Activated CD4-positive, alpha-beta memory T cell treated with anti-CD3 and anti-CD28 coated beads for 36 hours (primary cell): ENCODE measurements around the gene IDUA. TPM values are rescaled to one million over a fixed set of nuclear protein-coding genes. Genes with fewer than 3 reads are reported as not detected.

ENCODE experiments used
- CTCF ChIA-PET: fragments of 350-600 bp; sonication (Branson Sonifier 250); formaldehyde crosslinking; loops from one replicate; lab custom pipeline; 2021; ENCODE audit warnings: antibody characterized with exemption, inconsistent platforms; lab: Charles Lee
- POLR2A ChIA-PET: fragments of 350-600 bp; sonication (Branson Sonifier 250); formaldehyde crosslinking; loops from one replicate; lab custom pipeline; 2021; ENCODE audit warnings: antibody characterized with exemption; lab: Charles Lee
- DNase-seq: peaks from one replicate; pipeline ENCODE4 v3.0.0-alpha.2; 2020
- H3K27ac Mint-ChIP-seq: one replicate; pipeline ENCODE4 v1.8.0; 2021; ENCODE audit warnings: mixed read lengths
- H3K27me3 Mint-ChIP-seq: one replicate; pipeline ENCODE4 v1.8.0; 2021; ENCODE audit warnings: mixed read lengths
- H3K36me3 Mint-ChIP-seq: one replicate; pipeline ENCODE4 v1.8.0; 2021; ENCODE audit warnings: mixed read lengths
- H3K4me1 Mint-ChIP-seq: one replicate; pipeline ENCODE4 v1.8.0; 2021; ENCODE audit warnings: low read depth, mixed read lengths
- H3K4me3 Mint-ChIP-seq: one replicate; pipeline ENCODE4 v1.8.0; 2021; ENCODE audit warnings: mild to moderate bottlenecking, mixed read lengths
- H3K9me3 Mint-ChIP-seq: one replicate; pipeline ENCODE4 v1.8.0; 2021; ENCODE audit warnings: mixed read lengths
- intact Hi-C: fragments of 100-400 bp; cut with micrococcal nuclease; formaldehyde crosslinking; loops from one replicate; pipeline ENCODE4 v1.15.1; 2023
- total RNA-seq, 2 experiments: library from RNA; stranded (reverse); gene quantifications; one replicate each; pipeline ENCODE4 v1.2.3, GENCODE V29; 2021

IDUA gene
- total RNA-seq, 2 experiments from 2014 or later, result 9.0 to 10.1 TPM

- ChIA-PET POLR2A (no interaction called here), CTCF (no interaction called here)
- H3K4me3 Mint-ChIP-seq, result no peak overlapping the region
- H3K9me3 Mint-ChIP-seq, result no peaks in the 10 kb centered on the region
- no peak overlapping the region for H3K27ac Mint-ChIP-seq
- peaks cover 5% of the 10 kb centered on the region for H3K4me1 Mint-ChIP-seq
- H3K27me3 Mint-ChIP-seq, result no peaks in the 10 kb centered on the region
- intact Hi-C loops, result loop anchor here (5.0 kb wide), 2 partner anchors 82 to 273 kb away; partner anchors contain the start of genes GAK, MAEA and TMEM175
- no peak for DNase-seq
- no peaks in the 10 kb centered on the region for H3K36me3 Mint-ChIP-seq
Measured at GRCh38 chr4:1014291-1015167, 27.7 kb downstream of the IDUA start.

- no peaks in the 10 kb centered on the region for H3K27me3 Mint-ChIP-seq
- CTCF ChIA-PET, result no interaction called here
- POLR2A ChIA-PET, result no interaction called here
- H3K27ac Mint-ChIP-seq, result no peak overlapping the region
- no peaks in the 10 kb centered on the region for H3K9me3 Mint-ChIP-seq
- no peak overlapping the region for H3K4me3 Mint-ChIP-seq
- no peak for DNase-seq
- H3K4me1 Mint-ChIP-seq, result peaks cover 5% of the 10 kb centered on the region
- intact Hi-C loops, result no loop called here
- no peaks in the 10 kb centered on the region for H3K36me3 Mint-ChIP-seq
Measured at GRCh38 chr4:1015179-1015578, 28.3 kb downstream of the IDUA start.

GRCh38 chr4:1015746-1016145, 28.9 kb downstream of the IDUA start:
- Mint-ChIP-seq H3K9me3 (no peaks in the 10 kb centered on the region), H3K36me3 (no peaks in the 10 kb centered on the region), H3K27me3 (no peaks in the 10 kb centered on the region), H3K4me1 (peaks cover under 1% of the 10 kb centered on the region), H3K4me3 (no peak overlapping the region), H3K27ac (no peak overlapping the region)
- DNase-seq, result no peak
- intact Hi-C loops, result no loop called here
- ChIA-PET POLR2A (no interaction called here), CTCF (no interaction called here)

GRCh38 chr4:1017211-1017610, 30.4 kb downstream of the IDUA start:
- Mint-ChIP-seq H3K4me3 (no peak overlapping the region), H3K27me3 (no peaks in the 10 kb centered on the region), H3K4me1 (no peaks in the 10 kb centered on the region), H3K27ac (no peak overlapping the region), H3K9me3 (no peaks in the 10 kb centered on the region), H3K36me3 (no peaks in the 10 kb centered on the region)
- ChIA-PET CTCF (no interaction called here), POLR2A (no interaction called here)
- DNase-seq, result no peak
- intact Hi-C loops, result no loop called here

- DNase-seq, result no peak
- Mint-ChIP-seq H3K27me3 (no peaks in the 10 kb centered on the region), H3K36me3 (no peaks in the 10 kb centered on the region), H3K4me3 (no peak overlapping the region), H3K4me1 (no peaks in the 10 kb centered on the region), H3K27ac (no peak overlapping the region), H3K9me3 (no peaks in the 10 kb centered on the region)
- POLR2A ChIA-PET, result no interaction called here
- CTCF ChIA-PET, result no interaction called here
- intact Hi-C loops, result no loop called here
Measured at GRCh38 chr4:1017706-1018105, 30.9 kb downstream of the IDUA start.

GRCh38 chr4:1018147-1019020, 31.5 kb downstream of the IDUA start:
- no peaks in the 10 kb centered on the region for H3K36me3 Mint-ChIP-seq
- H3K4me1 Mint-ChIP-seq, result no peaks in the 10 kb centered on the region
- no peaks in the 10 kb centered on the region for H3K9me3 Mint-ChIP-seq
- ChIA-PET CTCF (no interaction called here), POLR2A (no interaction called here)
- H3K4me3 Mint-ChIP-seq, result no peak overlapping the region
- intact Hi-C loops, result no loop called here
- H3K27me3 Mint-ChIP-seq, result no peaks in the 10 kb centered on the region
- H3K27ac Mint-ChIP-seq, result no peak overlapping the region
- no peak for DNase-seq

- no peak for DNase-seq
- intact Hi-C loops, result no loop called here
- H3K27ac Mint-ChIP-seq, result no peak overlapping the region
- no peaks in the 10 kb centered on the region for H3K4me1 Mint-ChIP-seq
- POLR2A ChIA-PET, result no interaction called here
- no peak overlapping the region for H3K4me3 Mint-ChIP-seq
- no peaks in the 10 kb centered on the region for H3K9me3 Mint-ChIP-seq
- no peaks in the 10 kb centered on the region for H3K36me3 Mint-ChIP-seq
- CTCF ChIA-PET, result no interaction called here
- H3K27me3 Mint-ChIP-seq, result no peaks in the 10 kb centered on the region
Measured at GRCh38 chr4:1019320-1019719, 32.5 kb downstream of the IDUA start.

- Mint-ChIP-seq H3K36me3 (no peaks in the 10 kb centered on the region), H3K27ac (no peak overlapping the region), H3K4me3 (no peak overlapping the region), H3K9me3 (no peaks in the 10 kb centered on the region), H3K27me3 (no peaks in the 10 kb centered on the region), H3K4me1 (no peaks in the 10 kb centered on the region)
- ChIA-PET CTCF (no interaction called here), POLR2A (no interaction called here)
- intact Hi-C loops, result no loop called here
- no peak for DNase-seq
Measured at GRCh38 chr4:1019729-1020470, 33.1 kb downstream of the IDUA start.

- H3K4me3 Mint-ChIP-seq, result no peak overlapping the region
Measured at GRCh38 chr4:1021386-1022050, 34.7 kb downstream of the IDUA start.

GRCh38 chr4:1022051-1022738, 35.4 kb downstream of the IDUA start:
- ChIA-PET CTCF (no interaction called here), POLR2A (no interaction called here)
- no peak overlapping the region for H3K27ac Mint-ChIP-seq
- H3K4me1 Mint-ChIP-seq, result peaks cover 7% of the 10 kb centered on the region
- intact Hi-C loops, result no loop called here
- no peak overlapping the region for H3K4me3 Mint-ChIP-seq
- H3K9me3 Mint-ChIP-seq, result no peaks in the 10 kb centered on the region
- peaks cover 4% of the 10 kb centered on the region for H3K36me3 Mint-ChIP-seq
- no peak for DNase-seq
- H3K27me3 Mint-ChIP-seq, result no peaks in the 10 kb centered on the region

More at GRCh38 chr4:1021386-1022050, 34.7 kb downstream of the IDUA start:
- no peak overlapping the region for H3K27ac Mint-ChIP-seq
- CTCF ChIA-PET, result no interaction called here
- no peak for DNase-seq
- POLR2A ChIA-PET, result no interaction called here
- H3K36me3 Mint-ChIP-seq, result peaks cover 4% of the 10 kb centered on the region
- H3K27me3 Mint-ChIP-seq, result no peaks in the 10 kb centered on the region
- no peaks in the 10 kb centered on the region for H3K9me3 Mint-ChIP-seq
- intact Hi-C loops, result no loop called here
- peaks cover 7% of the 10 kb centered on the region for H3K4me1 Mint-ChIP-seq

- Mint-ChIP-seq H3K27ac (no peak overlapping the region), H3K4me1 (peaks cover 7% of the 10 kb centered on the region), H3K27me3 (no peaks in the 10 kb centered on the region), H3K9me3 (no peaks in the 10 kb centered on the region), H3K36me3 (peaks cover 4% of the 10 kb centered on the region), H3K4me3 (no peak overlapping the region)
- POLR2A ChIA-PET, result no interaction called here
- CTCF ChIA-PET, result no interaction called here
- intact Hi-C loops, result no loop called here
- DNase-seq, result no peak
Measured at GRCh38 chr4:1022739-1023066, 35.9 kb downstream of the IDUA start.
